Psoas muscle (tissue), 8 donors: ENCODE measurements around the gene SUMF1. TPM values are rescaled to one million over a fixed set of nuclear protein-coding genes. Genes with fewer than 3 reads are reported as not detected.

Source experiments
- ATAC-seq, 4 donors: fragments of 200-7000 bp; cut with Tn5 transposase; one replicate each; pipeline ENCODE4 v1.9.1; 2020; ENCODE audit warnings: moderate library complexity in 3 of 4, mild to moderate bottlenecking in 2 of 4
- DNase-seq, 2 donors: peaks; one replicate each; pipeline ENCODE4 v3.0.0-alpha.2; 2020
- H3K27ac ChIP-seq: fragments of 200-600 bp; one replicate; pipeline ENCODE4 v1.8.0; 2022
- H3K27me3 ChIP-seq, 3 donors: fragments of 200-600 bp in 1 of 3; one replicate each; pipeline versions ENCODE4 v1.6.1 to v1.8.0; 2013 to 2022; ENCODE audit warnings: low read length in 2 of 3, mild to moderate bottlenecking in 2 of 3, moderate library complexity in 1 of 3; ENCODE audit not compliant: insufficient read depth in 3 of 3
- H3K36me3 ChIP-seq, 2 donors: fragments of 200-600 bp in 1 of 2; one replicate each; pipeline versions ENCODE4 v1.6.1 to v1.8.0; 2013 to 2022; ENCODE audit warnings: low read depth in 1 of 2, mild to moderate bottlenecking in 1 of 2, moderate library complexity in 1 of 2; ENCODE audit not compliant: insufficient read depth in 1 of 2
- H3K4me1 ChIP-seq: fragments of 200-600 bp; one replicate; pipeline ENCODE4 v1.8.0; 2022
- H3K4me3 ChIP-seq: fragments of 200-600 bp; one replicate; pipeline ENCODE4 v1.8.0; 2022; ENCODE audit warnings: mild to moderate bottlenecking
- H3K9me3 ChIP-seq: fragments of 200-600 bp; one replicate; pipeline ENCODE4 v1.8.0; 2022
- CTCF ChIP-seq: fragments of 200-600 bp; IDR thresholded peaks from one replicate; pipeline ENCODE4 v1.8.0; 2022; ENCODE audit warnings: antibody characterized with exemption
- WGBS, 3 donors: extraction: QIAGEN DNeasy Blood & Tissue Kit; methylation state at CpG; one replicate each; pipeline versions ENCODE4 v1.1.6 to v1.1.7; 2013; 5-methylcytosine and 5-hydroxymethylcytosine counted together
- intact Hi-C, 2 donors: fragments of 100-400 bp; cut with DNase I; formaldehyde crosslinking; loops; one replicate each; pipeline versions ENCODE4 v1.11.0 to v1.14.2; 2022
- polyA plus RNA-seq, 3 donors: library from polyadenylated mRNA; stranded (reverse); fragments of 200-250 nt; gene quantifications; one replicate each; pipeline ENCODE4 v1.2.3, GENCODE V29; 2013
- total RNA-seq, 4 donors: library from RNA; stranded (reverse); fragmentation: NEBNext Ultra II Directional in 2 of 4; extraction: Animal tissue kit (Norgen Biotek cat#: 25700) in 2 of 4; gene quantifications; one replicate each; pipeline versions ENCODE4 v1.2.1 to v1.2.4, GENCODE V29; 2021 to 2023
- donor health status: healthy with polysubstance abuse.
- donor health status: DM: no; HTN: no; CAD: no; lungs with moderate emphysema.
- donor health status: Bipolar disorder and iron deficiency.
- donor health status: healthy.
- donor health status: DM: yes; HTN: yes; CAD: no.
- donor health status: DM: no; HTN: no; CAD: no.
- donor health status: DM: no; HTN: no; CAD: no.
- donor health status: DM: yes; HTN: yes; CAD: no.

The SUMF1 gene
- total and polyA plus RNA-seq, 7 donors: 3.0 to 7.6 (median 5.0) TPM

- peaks cover 22% of the 10 kb centered on the region for H3K4me1 ChIP-seq
- H3K27ac ChIP-seq: no peak overlapping the region
- DNase-seq: no peak
- no peak for TF ChIP-seq CTCF
- ATAC-seq: no peak
- H3K4me3 ChIP-seq: no peak overlapping the region
- WGBS, 3 donors: 95 to 100% (median 100%) methylated on average over 1 of the region's 1 CpG
- H3K36me3 ChIP-seq: peaks cover 0 to 4% of the 10 kb centered on the region in 2 donors
- H3K27me3 ChIP-seq: no peaks in the 10 kb centered on the region
- H3K9me3 ChIP-seq: no peaks in the 10 kb centered on the region
- intact Hi-C loops: loop anchor here in 1 of 2 donors (5.0 kb wide), 1 partner anchor 72 kb away; the partner anchor contains the start of gene ITPR1
These were observed 47.1 kb downstream of the SUMF1 start for GRCh38 chr3:4419920-4420319.

GRCh38 chr3:4419386-4419785 is 47.7 kb downstream of the SUMF1 start:
- H3K27ac ChIP-seq: no peak overlapping the region
- WGBS, 3 donors: 83 to 97% (median 92%) methylated on average over 3 of the region's 3 CpGs
- no peak for ATAC-seq
- no peaks in the 10 kb centered on the region for H3K9me3 ChIP-seq
- H3K36me3 ChIP-seq: peaks cover 0 to 5% of the 10 kb centered on the region in 2 donors
- no peak for DNase-seq
- H3K4me1 ChIP-seq: peaks cover 22% of the 10 kb centered on the region
- H3K27me3 ChIP-seq: no peaks in the 10 kb centered on the region
- no peak for TF ChIP-seq CTCF
- intact Hi-C loops: no loop called here
- no peak overlapping the region for H3K4me3 ChIP-seq

- H3K9me3 ChIP-seq: no peaks in the 10 kb centered on the region
- intact Hi-C loops: no loop called here
- DNase-seq: no peak
- H3K27me3 ChIP-seq: no peaks in the 10 kb centered on the region
- H3K36me3 ChIP-seq: peaks cover 0 to 5% of the 10 kb centered on the region in 2 donors
- WGBS, 3 donors: 54 to 59% (median 58%) methylated on average over 4 of the region's 4 CpGs
- no peak for TF ChIP-seq CTCF
- ATAC-seq: no peak
- H3K4me3 ChIP-seq: no peak overlapping the region
- peaks cover 22% of the 10 kb centered on the region for H3K4me1 ChIP-seq
- peak overlapping the region; percentile 84 for H3K27ac ChIP-seq
These were observed 48.9 kb downstream of the SUMF1 start for GRCh38 chr3:4418156-4418555.

- Histone ChIP-seq H3K4me1 (peaks cover 22% of the 10 kb centered on the region), H3K27ac (peak overlapping the region; percentile 84), H3K36me3 (peaks cover 0 to 8% of the 10 kb centered on the region in 2 donors), H3K9me3 (no peaks in the 10 kb centered on the region), H3K4me3 (no peak overlapping the region), H3K27me3 (no peaks in the 10 kb centered on the region)
- intact Hi-C loops: no loop called here
- WGBS, 3 donors: 19 to 50% (median 36%) methylated on average over 1 of the region's 1 CpG
- ATAC-seq: peak; percentile 6 to 36 (median 22)
- DNase-seq: no peak
- no peak for TF ChIP-seq CTCF
These were observed 49.6 kb downstream of the SUMF1 start for GRCh38 chr3:4417449-4417848.

GRCh38 chr3:4416961-4417360 is 50.1 kb downstream of the SUMF1 start:
- ATAC-seq (peak; percentile 95 to 99 (median 97)), DNase-seq (peak; percentile 58 to 86)
- no peaks in the 10 kb centered on the region for H3K27me3 ChIP-seq
- peaks cover 22% of the 10 kb centered on the region for H3K4me1 ChIP-seq
- intact Hi-C loops: no loop called here
- H3K36me3 ChIP-seq: peaks cover 0 to 12% of the 10 kb centered on the region in 2 donors
- H3K4me3 ChIP-seq: no peak overlapping the region
- peak overlapping the region; percentile 84 for H3K27ac ChIP-seq
- TF ChIP-seq CTCF: no peak
- H3K9me3 ChIP-seq: no peaks in the 10 kb centered on the region
- 21 to 51% (median 23%) methylated on average over 6 of the region's 6 CpGs for WGBS, 3 donors
